Measurements from ENCODE around the gene PROX1.

PROX1 gene

GRCh38 chr1:213979751-213980586 lies 7.8 kb upstream of the PROX1 start:
- no peak for DNase-seq (ENCODE audit: extremely low read depth in 1 of 2, low read depth in 1 of 2)

- DNase-seq (ENCODE audit: extremely low read depth in 1 of 2, low read depth in 1 of 2) = no peak
Measured at GRCh38 chr1:213980906-213981305, 6.9 kb upstream of the PROX1 start.

GRCh38 chr1:213982289-213982671 lies 5.5 kb upstream of the PROX1 start:
- no peak for DNase-seq (ENCODE audit: extremely low read depth in 1 of 2, low read depth in 1 of 2)

DNA sequence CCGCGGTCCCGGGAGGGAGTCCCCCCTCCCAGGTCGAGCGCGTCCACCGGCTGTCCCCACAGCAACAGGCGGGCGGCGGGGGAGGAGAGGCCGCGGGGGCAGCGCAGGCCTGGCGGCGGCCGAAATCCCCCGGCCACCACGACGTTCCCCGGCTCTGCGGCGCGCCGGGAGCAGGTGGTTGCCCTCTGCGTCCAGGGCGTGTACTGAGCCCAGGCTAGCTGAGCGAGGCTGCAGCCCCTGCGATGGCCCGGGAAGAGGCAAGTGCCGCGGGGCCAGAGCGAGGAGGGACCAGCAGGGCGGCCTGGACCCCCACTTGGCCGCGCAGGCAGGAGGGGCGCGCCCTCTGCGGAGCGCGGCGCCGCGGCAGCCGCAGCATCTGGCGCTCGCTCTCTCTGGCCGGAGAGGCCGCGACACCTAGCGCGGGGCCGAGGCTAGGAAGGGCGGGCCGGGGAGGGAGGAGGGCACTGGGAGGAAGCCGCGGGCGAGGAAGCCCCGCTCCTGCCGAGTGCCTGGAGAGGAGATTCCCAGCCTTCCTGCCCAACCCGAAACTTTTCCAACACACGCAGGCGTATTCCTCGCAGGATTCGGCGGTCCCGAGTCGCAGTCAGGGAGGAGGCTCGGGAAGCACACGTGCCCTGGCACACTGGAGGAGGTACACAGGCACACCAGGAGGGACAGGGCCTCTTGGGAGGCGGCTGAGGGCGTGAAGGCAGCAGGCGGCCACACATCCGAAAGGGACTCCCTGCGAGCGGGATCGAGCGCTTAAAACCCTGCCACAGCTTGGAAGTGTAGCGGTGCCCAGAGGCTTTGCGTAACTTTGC lies 4.9 kb upstream of the PROX1 start:
- DNase-seq (ENCODE audit: extremely low read depth in 1 of 2, low read depth in 1 of 2) = no peak

GRCh38 chr1:213983493-213984386 lies 4.0 kb upstream of the PROX1 start:
- DNase-seq (ENCODE audit: extremely low read depth in 1 of 2, low read depth in 1 of 2) = no peak

- DNase-seq (ENCODE audit: extremely low read depth in 1 of 2, low read depth in 1 of 2) = no peak
Measured at GRCh38 chr1:213984387-213985208, 3.2 kb upstream of the PROX1 start.

DNA sequence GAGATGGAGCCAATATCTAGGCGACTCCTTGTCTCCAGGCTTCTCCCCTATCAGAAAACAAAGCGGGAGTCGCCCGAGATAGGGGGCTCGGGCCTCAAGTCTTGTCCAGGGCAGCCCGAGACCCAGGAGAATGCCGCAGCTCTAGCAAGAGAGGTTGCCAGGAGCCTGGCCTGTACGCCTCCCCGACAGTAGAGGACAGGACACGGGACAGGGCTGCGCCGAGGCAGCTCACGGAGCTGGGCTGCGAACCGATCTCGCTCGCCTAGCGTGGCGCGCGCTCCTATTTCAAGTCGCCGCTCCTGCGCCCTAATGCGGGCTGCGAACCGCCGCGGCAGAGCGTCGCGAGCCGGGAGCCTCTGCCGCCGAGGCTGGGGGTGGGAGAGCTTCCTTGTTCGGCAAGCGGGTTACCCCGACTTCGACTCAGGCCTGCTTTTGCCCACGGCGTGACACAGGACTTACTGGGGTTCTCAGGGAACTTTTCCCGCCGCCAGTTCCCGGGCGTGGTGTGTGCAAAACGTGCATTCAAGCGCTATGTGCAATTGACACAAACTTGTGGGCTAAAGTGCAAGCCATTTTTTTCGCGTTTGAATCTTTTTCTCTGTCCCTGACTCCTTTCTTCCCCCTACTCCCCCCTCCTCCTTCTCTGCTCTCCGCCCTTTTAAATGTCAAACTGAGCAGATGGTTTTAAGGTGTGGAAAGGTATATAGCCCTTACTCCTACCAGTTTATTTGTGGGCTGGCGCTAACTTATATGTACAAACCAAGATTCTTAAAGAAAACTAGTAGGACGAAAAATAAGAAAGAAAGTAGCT lies 2.4 kb upstream of the PROX1 start:
- DNase-seq (ENCODE audit: extremely low read depth in 1 of 2, low read depth in 1 of 2) = no peak

DNA sequence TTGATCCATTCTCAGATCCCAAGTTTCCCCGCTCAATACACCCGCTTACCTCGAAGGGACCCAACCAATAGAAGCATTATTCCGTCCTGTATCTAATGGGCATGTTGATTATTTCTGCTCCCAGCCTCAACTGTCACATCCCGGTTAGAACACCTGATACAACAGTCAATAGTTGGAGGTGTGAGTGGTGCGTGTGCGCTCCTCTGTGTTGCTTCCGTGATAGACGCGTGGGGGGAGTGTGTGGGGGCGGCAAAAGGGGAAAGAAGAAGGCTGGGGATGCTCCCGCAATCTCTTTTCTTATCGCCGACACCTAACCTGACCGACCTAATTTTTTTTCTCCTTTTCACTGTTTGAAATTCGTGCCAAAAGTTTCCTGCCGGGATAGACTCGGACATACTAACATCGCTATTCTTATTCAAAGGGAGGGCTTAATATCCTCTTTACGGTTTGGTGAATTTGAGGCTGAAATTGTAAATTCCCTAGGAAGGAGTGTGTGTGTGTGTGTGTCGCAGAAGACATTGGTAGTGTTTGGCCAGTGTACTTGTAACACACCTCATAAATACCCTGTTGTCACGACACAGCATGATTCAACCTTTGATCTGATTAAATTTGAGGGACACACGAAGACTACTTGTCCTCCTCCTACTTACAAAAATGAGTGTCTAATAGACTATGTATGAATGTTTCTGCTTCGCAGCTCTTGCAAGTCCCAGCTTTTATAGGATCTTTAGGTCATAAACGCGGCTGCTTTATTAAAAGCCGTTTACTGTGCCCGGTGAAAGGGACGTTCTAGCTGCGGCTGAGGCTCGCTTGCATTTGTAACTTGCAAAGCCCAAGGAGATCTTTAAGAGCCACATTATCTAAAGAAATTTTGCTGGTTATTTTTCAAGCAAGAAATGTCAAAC lies 1.5 kb upstream of the PROX1 start:
- no peak for DNase-seq (ENCODE audit: extremely low read depth in 1 of 2, low read depth in 1 of 2)

- no peak for DNase-seq (ENCODE audit: extremely low read depth in 1 of 2, low read depth in 1 of 2)
Measured at GRCh38 chr1:213986925-213987250, 885 bp upstream of the PROX1 start.

- DNase-seq (ENCODE audit: extremely low read depth in 1 of 2, low read depth in 1 of 2) = no peak
Measured at GRCh38 chr1:213987422-213987926, 299 bp upstream of the PROX1 start.

GRCh38 chr1:213988507-213989001 lies 781 bp downstream of the PROX1 start:
- no peak for DNase-seq (ENCODE audit: extremely low read depth in 1 of 2, low read depth in 1 of 2)

GRCh38 chr1:213989002-213989855 lies 1.5 kb downstream of the PROX1 start:
- DNase-seq (ENCODE audit: extremely low read depth in 1 of 2, low read depth in 1 of 2) = no peak

DNA sequence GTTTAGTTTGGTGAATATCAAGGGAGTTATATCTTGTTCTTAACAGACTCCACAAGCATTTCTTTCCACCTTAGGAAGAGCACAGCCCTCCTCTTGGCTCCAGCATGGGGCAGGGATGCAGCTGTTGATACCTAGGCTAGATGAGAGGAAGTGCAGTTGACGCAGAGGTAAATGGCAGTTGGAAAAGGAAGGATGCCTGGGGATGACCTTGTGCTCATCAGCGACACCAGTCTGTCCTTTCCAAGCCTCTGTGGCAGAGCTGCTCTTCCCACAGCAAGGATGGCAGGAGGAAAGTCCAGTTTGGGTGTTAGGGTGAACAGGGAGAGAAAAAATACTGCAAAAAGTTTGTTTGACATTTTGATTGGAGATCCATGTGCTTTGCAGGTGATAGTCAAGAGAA lies 6.2 kb downstream of the PROX1 start:
- DNase-seq (ENCODE audit: extremely low read depth in 1 of 2, low read depth in 1 of 2) = no peak

GRCh38 chr1:213994888-213995287 lies 7.1 kb downstream of the PROX1 start:
- DNase-seq (ENCODE audit: extremely low read depth in 1 of 2, low read depth in 1 of 2) = no peak

GRCh38 chr1:213995603-213996002 lies 7.8 kb downstream of the PROX1 start:
- DNase-seq (ENCODE audit: extremely low read depth in 1 of 2, low read depth in 1 of 2) = no peak

DNA sequence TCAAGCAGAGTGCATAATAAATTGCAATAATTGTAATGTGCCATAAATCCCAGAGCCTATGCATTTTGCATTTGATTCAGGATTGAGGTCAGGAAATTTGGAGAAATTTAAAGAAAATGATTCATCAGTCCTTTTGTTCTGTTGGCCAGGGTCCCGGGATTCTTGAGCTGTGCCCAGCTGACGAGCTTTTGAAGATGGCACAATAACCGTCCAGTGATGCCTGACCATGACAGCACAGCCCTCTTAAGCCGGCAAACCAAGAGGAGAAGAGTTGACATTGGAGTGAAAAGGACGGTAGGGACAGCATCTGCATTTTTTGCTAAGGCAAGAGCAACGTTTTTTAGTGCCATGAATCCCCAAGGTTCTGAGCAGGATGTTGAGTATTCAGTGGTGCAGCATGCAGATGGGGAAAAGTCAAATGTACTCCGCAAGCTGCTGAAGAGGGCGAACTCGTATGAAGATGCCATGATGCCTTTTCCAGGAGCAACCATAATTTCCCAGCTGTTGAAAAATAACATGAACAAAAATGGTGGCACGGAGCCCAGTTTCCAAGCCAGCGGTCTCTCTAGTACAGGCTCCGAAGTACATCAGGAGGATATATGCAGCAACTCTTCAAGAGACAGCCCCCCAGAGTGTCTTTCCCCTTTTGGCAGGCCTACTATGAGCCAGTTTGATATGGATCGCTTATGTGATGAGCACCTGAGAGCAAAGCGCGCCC lies 8.7 kb downstream of the PROX1 start:
- no peak for DNase-seq (ENCODE audit: extremely low read depth in 1 of 2, low read depth in 1 of 2)
